DND-41 (cell line): ENCODE results near the gene XYLT1.

Source experiments
- EZH2 ChIP-seq: IDR thresholded peaks from 3 replicates; pipeline ENCODE4 v1.6.1; 2012; ENCODE audit warnings: borderline replicate concordance, low read depth, mild to moderate bottlenecking, moderate library complexity, low read length, inconsistent platforms; ENCODE audit not compliant: severe bottlenecking
- TF ChIP-seq, protein P1 (sequence below): IDR thresholded peaks from 2 replicates; pipeline ENCODE4 v1.5.1; 2012; ENCODE audit warnings: borderline replicate concordance, low read length, moderate library complexity, mild to moderate bottlenecking; ENCODE audit not compliant: poor library complexity, severe bottlenecking; ENCODE audit errors: extremely low read depth

- TF ChIP-seq, protein P1, sequence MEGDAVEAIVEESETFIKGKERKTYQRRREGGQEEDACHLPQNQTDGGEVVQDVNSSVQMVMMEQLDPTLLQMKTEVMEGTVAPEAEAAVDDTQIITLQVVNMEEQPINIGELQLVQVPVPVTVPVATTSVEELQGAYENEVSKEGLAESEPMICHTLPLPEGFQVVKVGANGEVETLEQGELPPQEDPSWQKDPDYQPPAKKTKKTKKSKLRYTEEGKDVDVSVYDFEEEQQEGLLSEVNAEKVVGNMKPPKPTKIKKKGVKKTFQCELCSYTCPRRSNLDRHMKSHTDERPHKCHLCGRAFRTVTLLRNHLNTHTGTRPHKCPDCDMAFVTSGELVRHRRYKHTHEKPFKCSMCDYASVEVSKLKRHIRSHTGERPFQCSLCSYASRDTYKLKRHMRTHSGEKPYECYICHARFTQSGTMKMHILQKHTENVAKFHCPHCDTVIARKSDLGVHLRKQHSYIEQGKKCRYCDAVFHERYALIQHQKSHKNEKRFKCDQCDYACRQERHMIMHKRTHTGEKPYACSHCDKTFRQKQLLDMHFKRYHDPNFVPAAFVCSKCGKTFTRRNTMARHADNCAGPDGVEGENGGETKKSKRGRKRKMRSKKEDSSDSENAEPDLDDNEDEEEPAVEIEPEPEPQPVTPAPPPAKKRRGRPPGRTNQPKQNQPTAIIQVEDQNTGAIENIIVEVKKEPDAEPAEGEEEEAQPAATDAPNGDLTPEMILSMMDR, result no peak
- TF ChIP-seq EZH2, result no peak
Observed at GRCh38 chr16:17126156-17126555, 344.6 kb downstream of the XYLT1 start.
